Astrocyte (in vitro differentiated cells and primary cell): ENCODE measurements around the gene TAF8.

Experiments
- EZH2 ChIP-seq: IDR thresholded peaks from 2 replicates; pipeline ENCODE4 v1.6.1; 2012; ENCODE audit warnings: mild to moderate bottlenecking, low read length, inconsistent platforms; ENCODE audit not compliant: insufficient read depth
- TF ChIP-seq, protein P1 (sequence below): IDR thresholded peaks from 2 replicates; pipeline ENCODE4 v1.5.1; 2011; ENCODE audit warnings: low read depth, mild to moderate bottlenecking, inconsistent platforms, low read length, moderate library complexity; ENCODE audit not compliant: insufficient read depth

DNA sequence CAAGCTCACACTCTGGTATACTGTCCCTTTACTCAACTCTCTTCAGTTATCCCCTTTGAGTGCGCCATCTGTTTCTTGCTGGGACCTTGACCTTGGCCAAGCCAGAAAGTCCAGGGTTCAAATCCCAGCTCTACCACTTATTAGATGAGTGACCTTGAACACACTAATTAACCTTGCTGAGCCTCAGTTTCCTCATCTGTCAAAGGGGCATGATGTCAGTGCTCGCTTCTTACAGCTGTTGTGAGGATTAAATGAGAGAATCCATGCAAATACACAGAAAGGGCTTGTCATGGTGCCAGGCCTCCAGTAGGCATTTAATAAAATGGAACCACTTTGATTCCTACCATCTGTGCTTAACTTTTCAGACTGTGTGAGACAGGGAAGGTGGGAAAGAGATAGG lies 57.7 kb downstream of the TAF8 start:
- TF ChIP-seq, protein P1, sequence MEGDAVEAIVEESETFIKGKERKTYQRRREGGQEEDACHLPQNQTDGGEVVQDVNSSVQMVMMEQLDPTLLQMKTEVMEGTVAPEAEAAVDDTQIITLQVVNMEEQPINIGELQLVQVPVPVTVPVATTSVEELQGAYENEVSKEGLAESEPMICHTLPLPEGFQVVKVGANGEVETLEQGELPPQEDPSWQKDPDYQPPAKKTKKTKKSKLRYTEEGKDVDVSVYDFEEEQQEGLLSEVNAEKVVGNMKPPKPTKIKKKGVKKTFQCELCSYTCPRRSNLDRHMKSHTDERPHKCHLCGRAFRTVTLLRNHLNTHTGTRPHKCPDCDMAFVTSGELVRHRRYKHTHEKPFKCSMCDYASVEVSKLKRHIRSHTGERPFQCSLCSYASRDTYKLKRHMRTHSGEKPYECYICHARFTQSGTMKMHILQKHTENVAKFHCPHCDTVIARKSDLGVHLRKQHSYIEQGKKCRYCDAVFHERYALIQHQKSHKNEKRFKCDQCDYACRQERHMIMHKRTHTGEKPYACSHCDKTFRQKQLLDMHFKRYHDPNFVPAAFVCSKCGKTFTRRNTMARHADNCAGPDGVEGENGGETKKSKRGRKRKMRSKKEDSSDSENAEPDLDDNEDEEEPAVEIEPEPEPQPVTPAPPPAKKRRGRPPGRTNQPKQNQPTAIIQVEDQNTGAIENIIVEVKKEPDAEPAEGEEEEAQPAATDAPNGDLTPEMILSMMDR: no peak
- TF ChIP-seq EZH2: no peak
